Endothelial cell of umbilical vein (primary cell): ENCODE data around the gene LINGO4. TPM values are rescaled to one million over a fixed set of nuclear protein-coding genes. Genes with fewer than 3 reads are reported as not detected.

Source experiments
- BruUV-seq: library from RNA; stranded (reverse); fragments of 400-500 nt; replicated peaks from 2 replicates; lab custom pipeline; 2021; lab: Mats Ljungman, UMichigan
- CTCF ChIA-PET: fragments of 300-600, 350-600 bp; sonication (Branson Sonifier 250); formaldehyde crosslinking; loops from one replicate; lab custom pipeline; 2021; ENCODE audit warnings: antibody characterized with exemption, inconsistent platforms; lab: Charles Lee
- POLR2A ChIA-PET: fragments of 300-600, 350-600 bp; sonication (Branson Sonifier 250); formaldehyde crosslinking; loops from one replicate; lab custom pipeline; 2021; ENCODE audit warnings: antibody characterized with exemption, inconsistent platforms; lab: Charles Lee
- DNase-seq: peaks from one replicate; pipeline ENCODE4 v3.0.0-alpha.2; 2011; ENCODE audit warnings: low read depth, low spot score
- FAIRE-seq: peaks from 2 replicates; lab custom pipeline; 2011; peaks lifted over from hg19 to GRCh38; lab: Jason Lieb, UNC
- H2AFZ ChIP-seq: 2 replicates; pipeline ENCODE4 v1.6.0; 2012; ENCODE audit warnings: low read depth, low read length, control low read depth, inconsistent platforms
- H3K27ac ChIP-seq: 2 replicates; pipeline ENCODE4 v1.5.1; 2011; ENCODE audit warnings: low read depth, mild to moderate bottlenecking, control low read depth, low read length, moderate library complexity; ENCODE audit not compliant: insufficient read depth
- H3K27me3 ChIP-seq, 2 experiments: 2 replicates each; pipeline versions ENCODE4 v1.6.0 to v1.6.1; 2011; ENCODE audit warnings: low read length in 2 of 2, mixed read lengths in 1 of 2; ENCODE audit not compliant: control insufficient read depth in 2 of 2, insufficient read depth in 2 of 2
- H3K36me3 ChIP-seq, 2 experiments: 2 replicates in 1 of 2; 3 replicates in 1 of 2; pipeline ENCODE4 v1.5.1; 2011; ENCODE audit warnings: low read length in 2 of 2, mild to moderate bottlenecking in 1 of 2, moderate library complexity in 1 of 2; ENCODE audit not compliant: control insufficient read depth in 2 of 2, insufficient read depth in 2 of 2; ENCODE audit errors: extremely low read depth in 1 of 2
- H3K4me1 ChIP-seq: 3 replicates; pipeline ENCODE4 v1.5.1; 2011; ENCODE audit warnings: mild to moderate bottlenecking, low read length; ENCODE audit not compliant: control insufficient read depth, insufficient read depth; ENCODE audit errors: extremely low read depth
- H3K4me2 ChIP-seq: 2 replicates; pipeline ENCODE4 v1.6.1; 2011; ENCODE audit warnings: low read length, control low read depth, mixed read lengths; ENCODE audit not compliant: insufficient read depth
- H3K4me3 ChIP-seq, 3 experiments: fragments of 200-600 bp in 1 of 3; sonication (generic), shearing (Covaris generic) in 1 of 3; replicated peaks in 1 of 3; 2 replicates each; pipeline ENCODE4 v1.5.1; 2011 to 2016; ENCODE audit warnings: control low read depth in 3 of 3, low read length in 3 of 3, mild to moderate bottlenecking in 2 of 3, inconsistent platforms in 1 of 3, low read depth in 1 of 3, moderate library complexity in 1 of 3; ENCODE audit not compliant: insufficient read depth in 1 of 3
- H3K79me2 ChIP-seq: 2 replicates; pipeline ENCODE4 v1.6.0; 2012; ENCODE audit warnings: low read length, inconsistent platforms; ENCODE audit not compliant: control insufficient read depth, insufficient read depth
- H3K9ac ChIP-seq: replicated peaks from 2 replicates; pipeline ENCODE3; 2011; ENCODE audit warnings: low read length, control low read depth; ENCODE audit not compliant: insufficient read depth; ENCODE audit errors: extremely low read depth
- H3K9me1 ChIP-seq: replicated peaks from 3 replicates; pipeline ENCODE4 v1.6.0; 2011; ENCODE audit warnings: mild to moderate bottlenecking, low read length; ENCODE audit not compliant: control insufficient read depth, insufficient read depth; ENCODE audit errors: extremely low read depth
- H3K9me3 ChIP-seq: replicated peaks from 2 replicates; pipeline ENCODE4 v1.5.1; 2012; ENCODE audit warnings: low read length, inconsistent platforms; ENCODE audit not compliant: control insufficient read depth, insufficient read depth
- H4K20me1 ChIP-seq: replicated peaks from 2 replicates; pipeline ENCODE3; 2011; ENCODE audit warnings: mild to moderate bottlenecking, low read length; ENCODE audit not compliant: control insufficient read depth, insufficient read depth; ENCODE audit errors: extremely low read depth
- CTCF ChIP-seq, 2 donors: IDR thresholded peaks; 1 replicate in 1 of 2; 2 replicates in 1 of 2; pipeline ENCODE4 v1.5.1; 2011; ENCODE audit warnings: low read length in 2 of 2, mild to moderate bottlenecking in 2 of 2, moderate library complexity in 2 of 2, control low read depth in 1 of 2, inconsistent platforms in 1 of 2, low read depth in 1 of 2; ENCODE audit not compliant: insufficient read depth in 1 of 2; ENCODE audit errors: extremely low read depth in 1 of 2
- EZH2 ChIP-seq: IDR thresholded peaks from 2 replicates; pipeline ENCODE4 v1.6.1; 2012; ENCODE audit warnings: borderline replicate concordance, low read depth, mild to moderate bottlenecking, moderate library complexity, low read length, inconsistent platforms; ENCODE audit not compliant: severe bottlenecking
- FOS ChIP-seq: IDR thresholded peaks from 2 replicates; pipeline ENCODE4 v1.6.1; 2011; ENCODE audit warnings: mild to moderate bottlenecking, low read length, moderate library complexity, borderline replicate concordance; ENCODE audit not compliant: insufficient read depth
- GATA2 ChIP-seq: IDR thresholded peaks from 2 replicates; pipeline ENCODE4 v1.7.0; 2011; ENCODE audit warnings: low read depth, mild to moderate bottlenecking, moderate library complexity, mixed read lengths, low read length; ENCODE audit not compliant: insufficient read length, insufficient read depth
- JUN ChIP-seq: IDR thresholded peaks from 2 replicates; pipeline ENCODE4 v1.6.1; 2011; ENCODE audit warnings: borderline replicate concordance, low read depth; ENCODE audit not compliant: insufficient read length, insufficient read depth
- MAX ChIP-seq: IDR thresholded peaks from 2 replicates; pipeline ENCODE4 v1.6.1; 2011; ENCODE audit not compliant: insufficient read depth, insufficient read length
- MYC ChIP-seq: IDR thresholded peaks from one replicate; pipeline ENCODE4 v1.6.1; 2011; ENCODE audit warnings: mild to moderate bottlenecking, low read depth, low read length
- POLR2A ChIP-seq: IDR thresholded peaks from 2 replicates; pipeline ENCODE4 v1.6.1; 2012; ENCODE audit warnings: low read depth, mild to moderate bottlenecking, control low read depth, low read length
- POLR2AphosphoS5 ChIP-seq: IDR thresholded peaks from 2 replicates; pipeline ENCODE4 v1.6.1; 2012; ENCODE audit warnings: low read depth, mild to moderate bottlenecking, control low read depth, low read length, moderate library complexity; ENCODE audit not compliant: insufficient read depth
- dilution Hi-C: fragments of 300-500 bp; cut with MboI; formaldehyde crosslinking; loops from one replicate; pipeline ENCODE4 v1.15.0; 2019; ENCODE audit warnings: low sequenced_read_pairs; ENCODE audit not compliant: extremely low pct_ligation_motif_present
- intact Hi-C: fragments of 100-400 bp; cut with micrococcal nuclease; formaldehyde crosslinking; loops from one replicate; pipeline ENCODE4 v1.10.0; 2022
- polyA plus RNA-seq, 4 experiments: library from polyadenylated mRNA; depleted of rRNA in 3 of 4; stranded (reverse) in 3 of 4; unstranded in 1 of 4; fragments of >200 nt; gene quantifications; 2 replicates each; pipeline versions ENCODE4 v1.2.1 to v1.2.3, GENCODE V29; 2011 to 2012; ENCODE audit warnings: missing spikeins in 1 of 4
- total RNA-seq: library from RNA; stranded (reverse); gene quantifications from 2 replicates; pipeline ENCODE4 v1.2.3, GENCODE V29; 2021

The LINGO4 gene
- total and polyA plus RNA-seq, 2 donors (not counting 3 experiments of a cell fraction or from before 2014, with no cell fraction given) = not detected

GRCh38 chr1:151839457-151840403, 34.5 kb upstream of the LINGO4 start, which contains the start of gene C2CD4D:
Gene C2CD4D, minus strand, starts transcription at chr1:151839820. Its CDS starts 831 bp downstream, at chr1:151838989.
- Histone ChIP-seq H3K9ac (no peak within 1 kb of the TSS), H3K4me2 (peak within 1 kb of the TSS; percentile 50), H3K9me1 (no peaks in the 10 kb centered on the region), H3K4me3 (peak within 1 kb of the TSS in 1 of 3 experiments; percentile 36), H3K36me3 (no peaks in the 10 kb centered on the region), H3K4me1 (peaks cover 12% of the 10 kb centered on the region), H2AFZ (peak within 1 kb of the TSS; percentile 78), H4K20me1 (no peaks in the 10 kb centered on the region), H3K79me2 (no peaks in the 10 kb centered on the region), H3K27ac (no peak within 1 kb of the TSS), H3K9me3 (no peaks in the 10 kb centered on the region), H3K27me3 (peaks cover 7 to 12% of the 10 kb centered on the region in 2 experiments)
- TF ChIP-seq FOS (no peak), JUN (no peak), MAX (no peak)
- ChIA-PET POLR2A (no interaction called here), CTCF (no interaction called here)
- intact Hi-C loops (loop anchor here (5.0 kb wide), 2 partner anchors 492 to 537 kb away; partner anchors contain the start of gene RFX5), dilution Hi-C loops (no loop called here)
- no TSS peak for BruUV-seq
- FAIRE-seq = no peak
- no peak for DNase-seq

- Histone ChIP-seq H3K4me3 (peak overlapping the region in 1 of 3 experiments; percentile 2), H3K27ac (no peak overlapping the region), H3K79me2 (no peaks in the 10 kb centered on the region), H2AFZ (peak overlapping the region; percentile 78), H3K9me1 (no peaks in the 10 kb centered on the region), H3K36me3 (no peaks in the 10 kb centered on the region), H3K4me1 (peaks cover 12% of the 10 kb centered on the region), H3K9me3 (no peaks in the 10 kb centered on the region), H3K4me2 (peak overlapping the region; percentile 50), H3K9ac (no peak overlapping the region), H3K27me3 (peaks cover 7 to 9% of the 10 kb centered on the region in 2 experiments), H4K20me1 (no peaks in the 10 kb centered on the region)
- CTCF ChIA-PET = no interaction called here
- dilution Hi-C loops = no loop called here
- DNase-seq (no peak), FAIRE-seq (no peak)
- TF ChIP-seq EZH2 (no peak), CTCF (IDR thresholded peaks at IDR 0.05; ENCODE audit: extremely low read depth in 1 of 2, insufficient read depth in 1 of 2, low read depth in 1 of 2, low read length in 2 of 2) (no peak), POLR2AphosphoS5 (no peak), FOS (no peak), MAX (no peak), GATA2 (no peak), POLR2A (no peak), MYC (no peak), JUN (no peak)
- POLR2A ChIA-PET = no interaction called here
- no TSS peak for BruUV-seq
- intact Hi-C loops = loop anchor here (5.0 kb wide), 2 partner anchors 492 to 537 kb away; partner anchors contain the start of gene RFX5
These were observed 33.8 kb upstream of the LINGO4 start for GRCh38 chr1:151839082-151839412.
